Immature natural killer cell (primary cell): Measurements from ENCODE around the gene AP2B1. TPM values are rescaled to one million over a fixed set of nuclear protein-coding genes. Genes with fewer than 3 reads are reported as not detected.

ENCODE experiments used
- DNase-seq, 3 donors: peaks; one replicate each; pipeline ENCODE4 v3.0.0; 2022; ENCODE audit warnings: mixed read lengths in 1 of 3
- H3K27ac Mint-ChIP-seq, 6 donors: one replicate each; pipeline ENCODE4 v1.8.0; 2020; ENCODE audit warnings: mixed read lengths in 6 of 6, mild to moderate bottlenecking in 5 of 6, inconsistent platforms in 4 of 6, moderate library complexity in 3 of 6
- H3K27me3 Mint-ChIP-seq, 3 donors: one replicate each; pipeline ENCODE4 v1.8.0; 2020 to 2021; ENCODE audit warnings: low read depth in 3 of 3, mild to moderate bottlenecking in 3 of 3, mixed read lengths in 3 of 3, moderate library complexity in 3 of 3, inconsistent platforms in 1 of 3
- H3K36me3 Mint-ChIP-seq, 3 donors: one replicate each; pipeline ENCODE4 v1.8.0; 2020; ENCODE audit warnings: mixed read lengths in 3 of 3, inconsistent platforms in 2 of 3, mild to moderate bottlenecking in 2 of 3
- H3K4me1 Mint-ChIP-seq, 2 donors: one replicate each; pipeline ENCODE4 v1.8.0; 2020; ENCODE audit warnings: inconsistent platforms in 2 of 2, mild to moderate bottlenecking in 2 of 2, mixed read lengths in 2 of 2, moderate library complexity in 1 of 2
- H3K4me3 Mint-ChIP-seq, 5 donors: one replicate each; pipeline ENCODE4 v1.8.0; 2020; ENCODE audit warnings: mild to moderate bottlenecking in 5 of 5, mixed read lengths in 5 of 5, inconsistent platforms in 3 of 5, moderate library complexity in 3 of 5
- H3K9me3 Mint-ChIP-seq, 6 donors: one replicate each; pipeline ENCODE4 v1.8.0; 2020; ENCODE audit warnings: mild to moderate bottlenecking in 6 of 6, mixed read lengths in 6 of 6, inconsistent platforms in 4 of 6, moderate library complexity in 3 of 6
- polyA plus RNA-seq, 3 donors: library from polyadenylated mRNA; unstranded; fragments of 300-500 nt; fragmentation: Illumina TruSeq; gene quantifications; one replicate each; pipeline ENCODE4 v1.2.3, GENCODE V29; 2021

Gene AP2B1
- 10 to 100 TPM; 43.7 to 79.9 (median 51.4) TPM for polyA plus RNA-seq

DNA sequence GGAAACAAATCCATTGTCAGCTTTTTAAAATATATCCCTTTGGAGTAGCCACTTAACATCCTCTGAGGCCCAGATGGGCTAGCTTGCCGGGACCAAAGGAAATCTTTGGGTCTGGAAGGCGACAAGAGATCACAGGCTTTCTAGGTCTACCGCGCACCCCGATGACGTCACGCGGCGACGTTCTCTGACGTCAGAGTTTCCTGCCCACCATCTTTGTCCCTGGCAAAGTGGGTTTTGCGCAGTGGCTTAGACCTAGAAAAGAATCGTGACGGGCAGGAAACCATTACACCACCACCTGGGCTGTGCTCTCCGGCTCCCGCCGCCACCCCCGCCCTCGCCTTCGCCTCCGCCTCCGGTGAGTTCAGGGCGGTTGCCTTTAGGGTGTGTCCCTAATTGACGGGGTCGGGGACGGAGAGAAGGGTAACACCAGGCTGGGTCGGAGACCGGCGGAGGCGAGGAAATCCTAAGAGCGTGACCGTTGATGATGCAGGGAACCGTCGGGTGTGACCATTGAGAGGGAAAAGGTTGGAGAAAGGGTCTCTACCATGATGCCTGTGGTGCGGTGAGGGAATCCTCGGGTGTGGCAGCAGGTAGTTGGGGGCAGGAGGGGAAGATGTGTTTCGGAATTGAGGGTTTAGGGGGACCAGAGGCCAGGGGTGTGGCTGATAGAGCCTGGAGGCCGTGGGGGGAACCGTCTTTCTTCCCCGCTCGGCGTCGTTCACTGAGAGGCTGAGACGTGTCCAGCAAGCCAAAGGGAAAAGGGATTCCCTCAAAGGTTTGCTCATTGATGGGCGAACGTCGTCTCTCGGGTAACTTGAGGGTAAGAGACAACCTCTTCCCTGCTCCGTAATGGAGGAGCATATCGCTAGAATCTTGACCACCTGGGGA is at the start of gene AP2B1:
Gene AP2B1 (plus strand): TSS at position 249 of the 888 bp plus-strand sequence. CDS start 6,709 bp downstream, outside the sequence.
- peak within 1 kb of the TSS; percentile 95 to 99 (median 98) for H3K27ac Mint-ChIP-seq
- no peaks in the 10 kb centered on the region for H3K9me3 Mint-ChIP-seq
- H3K4me1 Mint-ChIP-seq = peaks cover 34 to 45% of the 10 kb centered on the region in 2 donors
- no peaks in the 10 kb centered on the region for H3K36me3 Mint-ChIP-seq
- H3K27me3 Mint-ChIP-seq = peaks cover 12 to 14% (median 14%) of the 10 kb centered on the region in 3 donors
- H3K4me3 Mint-ChIP-seq = peak within 1 kb of the TSS; percentile 94 to 99 (median 97)
- peak; percentile 98 for DNase-seq

- H3K27me3 Mint-ChIP-seq = peaks cover 2 to 13% (median 11%) of the 10 kb centered on the region in 3 donors
- H3K36me3 Mint-ChIP-seq = peaks cover 12 to 15% (median 14%) of the 10 kb centered on the region in 3 donors
- DNase-seq = peak; percentile 46 to 54 (median 52)
- H3K4me1 Mint-ChIP-seq = peaks cover 70 to 75% of the 10 kb centered on the region in 2 donors
- peak within 1 kb of the TSS; percentile 85 to 98 (median 93) for H3K4me3 Mint-ChIP-seq
- H3K9me3 Mint-ChIP-seq = no peaks in the 10 kb centered on the region
- H3K27ac Mint-ChIP-seq = peak within 1 kb of the TSS; percentile 91 to 99 (median 97)
Observed at GRCh38 chr17:35537601-35538141, 49.5 kb upstream of the AP2B1 start, which contains the start of gene SLFN12L. SLFN12L (minus strand) TSS chr17:35537678; CDS start chr17:35522364, 15,314 bp downstream.

GRCh38 chr17:35539659-35540026 is 47.5 kb upstream of the AP2B1 start:
- DNase-seq = no peak
- Mint-ChIP-seq H3K36me3 (peaks cover 3 to 6% (median 6%) of the 10 kb centered on the region in 3 donors), H3K4me3 (peak overlapping the region; percentile 81 to 98 (median 93)), H3K27ac (peak overlapping the region; percentile 91 to 99 (median 97)), H3K9me3 (no peaks in the 10 kb centered on the region), H3K4me1 (peaks cover 53 to 64% of the 10 kb centered on the region in 2 donors), H3K27me3 (peaks cover 2 to 11% (median 11%) of the 10 kb centered on the region in 3 donors)

DNA sequence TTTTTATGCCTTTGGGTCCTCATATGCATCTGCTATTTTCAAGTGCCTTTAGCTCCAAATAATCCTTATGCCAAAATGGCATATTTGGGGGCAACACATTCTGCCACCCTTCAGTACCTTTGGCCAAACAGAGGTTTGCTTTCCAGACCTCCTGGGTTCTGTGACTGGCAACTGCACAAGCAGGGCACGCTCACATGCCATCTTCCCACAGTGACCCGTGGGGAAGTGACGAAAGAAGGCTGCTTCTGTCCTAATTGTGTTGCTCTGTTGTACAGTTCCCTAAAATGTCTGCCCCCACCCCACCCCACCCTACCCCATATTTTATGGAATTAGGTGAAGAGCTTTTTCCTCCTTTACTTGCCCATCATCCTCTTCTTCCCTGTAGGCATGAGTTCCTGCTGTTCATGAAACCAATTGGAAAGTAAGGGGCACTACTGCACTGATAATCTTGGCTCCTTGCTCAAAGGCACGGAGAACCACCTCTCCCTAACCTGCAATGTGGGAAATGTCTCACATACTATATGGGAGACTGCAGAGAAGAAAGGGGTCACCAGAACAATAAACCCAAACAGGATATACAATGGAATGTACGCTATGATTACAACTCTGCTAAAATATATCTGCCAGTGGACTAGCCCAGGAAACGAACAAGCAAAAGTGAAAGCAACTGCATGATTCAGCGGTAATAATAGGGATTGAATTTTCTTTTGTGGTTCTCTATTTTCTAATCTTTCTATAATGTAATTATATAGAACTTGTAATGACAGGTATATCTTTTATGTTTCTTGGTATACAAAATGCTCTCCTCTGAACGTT is 46.3 kb upstream of the AP2B1 start:
- H3K36me3 Mint-ChIP-seq = peaks cover 0 to 4% (median 3%) of the 10 kb centered on the region in 3 donors
- peaks cover 2 to 11% (median 10%) of the 10 kb centered on the region in 3 donors for H3K27me3 Mint-ChIP-seq
- H3K9me3 Mint-ChIP-seq = no peaks in the 10 kb centered on the region
- DNase-seq = peak; percentile 49 to 55 (median 55)
- H3K4me3 Mint-ChIP-seq = peak overlapping the region; percentile 92 to 98 (median 95)
- peaks cover 50 to 59% of the 10 kb centered on the region in 2 donors for H3K4me1 Mint-ChIP-seq
- H3K27ac Mint-ChIP-seq = peak overlapping the region; percentile 91 to 99 (median 97)

DNA sequence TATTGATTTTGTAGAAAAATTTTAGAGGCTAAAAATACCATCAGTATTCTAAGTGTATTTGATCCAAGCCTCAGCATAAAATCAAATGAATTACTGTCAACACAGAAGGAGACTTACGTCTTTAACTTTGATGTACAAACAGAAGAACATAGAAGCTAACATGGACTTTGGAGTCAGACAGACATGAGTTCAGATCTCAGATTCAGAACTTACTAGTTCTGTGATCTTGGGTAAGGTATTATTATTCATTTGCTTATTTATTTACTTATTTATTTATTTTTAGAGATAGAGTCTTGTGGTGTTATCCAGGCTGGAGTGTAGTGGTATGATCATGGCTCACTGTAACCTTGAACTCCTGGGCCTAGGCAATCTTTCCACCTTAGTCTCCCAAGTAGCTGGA is 45.7 kb upstream of the AP2B1 start:
- peak overlapping the region; percentile 91 to 99 (median 97) for H3K27ac Mint-ChIP-seq
- H3K9me3 Mint-ChIP-seq = no peaks in the 10 kb centered on the region
- H3K4me3 Mint-ChIP-seq = peak overlapping the region; percentile 92 to 98 (median 95)
- DNase-seq = no peak
- peaks cover 2 to 8% (median 7%) of the 10 kb centered on the region in 3 donors for H3K27me3 Mint-ChIP-seq
- no peaks in the 10 kb centered on the region for H3K36me3 Mint-ChIP-seq
- peaks cover 46 to 53% of the 10 kb centered on the region in 2 donors for H3K4me1 Mint-ChIP-seq

DNA sequence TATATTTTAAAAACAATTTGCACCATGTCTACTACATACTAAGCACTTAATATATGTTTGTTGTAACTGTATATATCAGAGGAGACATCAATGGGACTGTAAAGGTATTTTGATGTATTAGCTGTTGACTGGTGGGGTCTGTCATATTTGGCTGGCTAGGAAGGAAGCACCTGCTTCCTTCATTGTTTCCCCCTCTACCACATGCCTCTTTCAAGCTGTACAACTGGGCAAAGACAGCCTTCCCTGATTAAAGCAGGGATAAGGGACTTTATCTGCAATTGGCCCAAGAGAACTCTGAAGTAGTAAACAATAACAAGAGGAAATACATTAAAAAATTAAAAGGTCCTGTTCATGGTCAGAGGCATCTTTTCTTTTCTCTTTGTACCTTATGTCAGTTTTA is 44.1 kb upstream of the AP2B1 start:
- peaks cover 33 to 43% of the 10 kb centered on the region in 2 donors for H3K4me1 Mint-ChIP-seq
- H3K27ac Mint-ChIP-seq = peak overlapping the region in 5 of 6 donors; percentile 11 to 80 (median 28)
- peak overlapping the region in 1 of 5 donors; percentile 18 for H3K4me3 Mint-ChIP-seq
- H3K36me3 Mint-ChIP-seq = no peaks in the 10 kb centered on the region
- no peak for DNase-seq
- no peaks in the 10 kb centered on the region for H3K9me3 Mint-ChIP-seq
- peaks cover 2 to 7% (median 6%) of the 10 kb centered on the region in 3 donors for H3K27me3 Mint-ChIP-seq

GRCh38 chr17:35543856-35544255 is 43.3 kb upstream of the AP2B1 start:
- peaks cover 25 to 34% of the 10 kb centered on the region in 2 donors for H3K4me1 Mint-ChIP-seq
- DNase-seq = no peak
- peaks cover 2 to 7% (median 6%) of the 10 kb centered on the region in 3 donors for H3K27me3 Mint-ChIP-seq
- no peaks in the 10 kb centered on the region for H3K9me3 Mint-ChIP-seq
- no peaks in the 10 kb centered on the region for H3K36me3 Mint-ChIP-seq
- no peak overlapping the region for H3K4me3 Mint-ChIP-seq
- no peak overlapping the region for H3K27ac Mint-ChIP-seq

GRCh38 chr17:35545150-35545549 is 42.0 kb upstream of the AP2B1 start:
- H3K27me3 Mint-ChIP-seq = peaks cover 2 to 6% (median 2%) of the 10 kb centered on the region in 3 donors
- H3K9me3 Mint-ChIP-seq = no peaks in the 10 kb centered on the region
- H3K4me3 Mint-ChIP-seq = no peak overlapping the region
- H3K36me3 Mint-ChIP-seq = peaks cover 0 to 5% (median 4%) of the 10 kb centered on the region in 3 donors
- no peak overlapping the region for H3K27ac Mint-ChIP-seq
- H3K4me1 Mint-ChIP-seq = peaks cover 12 to 21% of the 10 kb centered on the region in 2 donors
- no peak for DNase-seq

GRCh38 chr17:35546487-35546886 is 40.6 kb upstream of the AP2B1 start:
- Mint-ChIP-seq H3K4me1 (peaks cover 0 to 8% of the 10 kb centered on the region in 2 donors), H3K9me3 (no peaks in the 10 kb centered on the region), H3K27me3 (peaks cover 0 to 1% (median 0%) of the 10 kb centered on the region in 3 donors), H3K27ac (no peak overlapping the region), H3K36me3 (peaks cover 0 to 6% (median 4%) of the 10 kb centered on the region in 3 donors), H3K4me3 (no peak overlapping the region)
- no peak for DNase-seq

- Mint-ChIP-seq H3K4me3 (no peak overlapping the region), H3K9me3 (no peaks in the 10 kb centered on the region), H3K36me3 (peaks cover 0 to 6% (median 4%) of the 10 kb centered on the region in 3 donors), H3K27me3 (peaks cover 0 to 1% (median 0%) of the 10 kb centered on the region in 3 donors), H3K4me1 (no peaks in the 10 kb centered on the region), H3K27ac (no peak overlapping the region)
- DNase-seq = no peak
Observed at GRCh38 chr17:35548208-35548810, 38.8 kb upstream of the AP2B1 start.

DNA sequence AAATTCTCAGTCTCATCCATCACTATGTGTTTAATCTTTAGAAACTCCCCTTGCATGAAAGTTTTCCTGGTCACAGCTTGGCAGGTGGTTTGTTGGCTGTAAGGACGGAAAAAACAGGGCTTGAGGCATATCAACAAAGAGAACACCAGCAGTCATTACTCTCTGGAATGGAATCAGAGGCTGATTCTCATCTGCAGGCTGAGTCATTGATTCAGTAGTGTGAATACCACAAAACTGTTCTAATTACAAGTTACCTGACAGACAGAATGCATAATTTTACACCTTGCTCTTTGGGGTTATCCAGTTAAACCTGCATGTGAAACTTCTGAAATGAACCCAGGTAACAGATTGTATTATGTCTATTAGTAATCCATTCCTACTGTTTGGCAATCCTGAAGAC is 38.1 kb upstream of the AP2B1 start:
- no peak for DNase-seq
- Mint-ChIP-seq H3K27ac (no peak overlapping the region), H3K27me3 (peaks cover 0 to 1% (median 0%) of the 10 kb centered on the region in 3 donors), H3K4me1 (no peaks in the 10 kb centered on the region), H3K36me3 (peaks cover 0 to 6% (median 4%) of the 10 kb centered on the region in 3 donors), H3K4me3 (no peak overlapping the region), H3K9me3 (no peaks in the 10 kb centered on the region)

DNA sequence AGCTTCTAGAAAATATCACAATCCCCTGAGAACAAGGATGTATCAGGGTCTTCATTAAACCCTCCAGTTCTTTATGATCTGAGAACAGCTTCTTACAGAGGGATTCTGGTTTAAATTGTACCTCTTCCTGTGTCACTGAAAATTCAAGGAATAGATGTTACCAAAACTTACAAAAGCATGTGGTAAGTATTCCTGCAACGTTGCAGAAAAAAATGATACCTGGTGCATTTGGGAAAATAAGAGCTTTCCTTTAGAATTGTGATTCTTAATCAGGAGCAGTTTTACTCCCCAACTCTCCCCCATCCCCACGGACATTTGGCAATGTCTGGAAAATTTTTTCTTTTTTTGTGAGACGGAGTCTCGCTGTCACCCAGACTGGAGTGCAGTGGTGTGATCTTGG is 33.8 kb upstream of the AP2B1 start:
- H3K9me3 Mint-ChIP-seq = no peaks in the 10 kb centered on the region
- H3K27me3 Mint-ChIP-seq = peaks cover 0 to 2% (median under 1%) of the 10 kb centered on the region in 3 donors
- H3K4me1 Mint-ChIP-seq = no peaks in the 10 kb centered on the region
- H3K4me3 Mint-ChIP-seq = no peak overlapping the region
- no peak overlapping the region for H3K27ac Mint-ChIP-seq
- DNase-seq = no peak
- H3K36me3 Mint-ChIP-seq = peaks cover 0 to 6% (median 4%) of the 10 kb centered on the region in 3 donors

DNA sequence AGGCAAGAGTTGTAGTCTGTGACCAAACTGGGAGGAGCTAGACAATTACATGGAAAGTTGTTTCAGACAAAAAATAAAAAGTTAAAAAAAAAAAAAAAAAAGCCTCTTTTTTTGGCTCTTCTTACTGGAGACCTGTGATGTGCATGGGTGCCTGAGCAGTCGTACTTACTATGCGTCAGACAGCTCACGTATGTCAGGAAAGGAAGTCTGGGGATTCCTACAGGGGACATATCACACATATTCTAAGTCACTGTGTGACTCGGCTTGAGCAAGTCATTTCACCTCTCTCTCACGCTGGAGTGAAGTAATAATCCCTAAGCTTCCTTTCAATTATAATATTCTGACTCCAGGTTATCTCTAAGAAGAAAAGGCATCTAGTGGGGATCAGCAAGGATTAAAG is 32.5 kb upstream of the AP2B1 start:
- Mint-ChIP-seq H3K4me3 (no peak overlapping the region), H3K36me3 (peaks cover 0 to 5% (median 2%) of the 10 kb centered on the region in 3 donors), H3K9me3 (no peaks in the 10 kb centered on the region), H3K27ac (no peak overlapping the region), H3K27me3 (peaks cover 2 to 4% (median 2%) of the 10 kb centered on the region in 3 donors), H3K4me1 (no peaks in the 10 kb centered on the region)
- no peak for DNase-seq
